DOHH2 (cell line): ENCODE results near the gene FRMD3.

Source experiments
- H3F3A ChIP-seq: fragments of 200-600 bp; sonication (generic), shearing (Covaris generic); 2 replicates; pipeline ENCODE4 v1.6.0; 2016; ENCODE audit warnings: antibody characterized with exemption, mild to moderate bottlenecking; ENCODE audit not compliant: control insufficient read depth, insufficient read depth
- H3K27ac ChIP-seq: fragments of 200-600 bp; sonication (generic); 2 replicates; pipeline ENCODE4 v1.5.1; 2014; ENCODE audit warnings: low read depth, mild to moderate bottlenecking, low read length, moderate library complexity
- H3K27me3 ChIP-seq: fragments of 200-600 bp; sonication (generic); 2 replicates; pipeline ENCODE4 v1.6.1; 2014; ENCODE audit warnings: mild to moderate bottlenecking, low read length, mixed read lengths; ENCODE audit not compliant: control insufficient read depth
- H3K36me3 ChIP-seq: fragments of 200-600 bp; sonication (generic); 2 replicates; pipeline ENCODE4 v1.6.1; 2014; ENCODE audit warnings: mild to moderate bottlenecking, low read length, moderate library complexity, mixed read lengths; ENCODE audit not compliant: control insufficient read depth
- H3K4me1 ChIP-seq: fragments of 200-600 bp; sonication (generic); 2 replicates; pipeline ENCODE4 v1.6.1; 2014; ENCODE audit warnings: mild to moderate bottlenecking, low read length, mixed read lengths; ENCODE audit not compliant: control insufficient read depth
- H3K4me2 ChIP-seq: fragments of 200-600 bp; sonication (generic); 2 replicates; pipeline ENCODE4 v1.6.0; 2014; ENCODE audit warnings: mild to moderate bottlenecking, low read length, moderate library complexity
- H3K4me3 ChIP-seq: fragments of 200-600 bp; sonication (generic); 2 replicates; pipeline ENCODE4 v1.5.1; 2014; ENCODE audit warnings: mild to moderate bottlenecking, low read length, mixed read lengths
- H3K79me2 ChIP-seq: fragments of 200-600 bp; sonication (generic); 2 replicates; pipeline ENCODE4 v1.6.1; 2014; ENCODE audit warnings: mild to moderate bottlenecking, low read length, mixed read lengths; ENCODE audit not compliant: control insufficient read depth
- H3K9me2 ChIP-seq: fragments of 200-600 bp; sonication (generic); replicated peaks from 2 replicates; pipeline ENCODE4 v1.6.1; 2014; ENCODE audit warnings: mild to moderate bottlenecking, low read length, mixed read lengths; ENCODE audit not compliant: control insufficient read depth
- H3K9me3 ChIP-seq: fragments of 200-600 bp; sonication (generic); 2 replicates; pipeline ENCODE4 v1.6.1; 2014; ENCODE audit warnings: antibody characterized with exemption, low read length, mixed read lengths; ENCODE audit not compliant: control insufficient read depth, insufficient read depth
- H4K20me1 ChIP-seq: fragments of 200-600 bp; sonication (generic); 2 replicates; pipeline ENCODE4 v1.6.0; 2014; ENCODE audit warnings: low read depth, mild to moderate bottlenecking, antibody characterized with exemption, low read length, moderate library complexity; ENCODE audit not compliant: control insufficient read depth, insufficient read depth
- EZH2phosphoT487 ChIP-seq: fragments of 200-600 bp; sonication (generic); IDR thresholded peaks from 2 replicates; pipeline ENCODE4 v1.6.1; 2017; ENCODE audit warnings: borderline replicate concordance, mild to moderate bottlenecking, antibody characterized with exemption, low read length, moderate library complexity, mixed read lengths
- TF ChIP-seq, protein P1 (sequence below): fragments of 200-600 bp; sonication (generic); IDR thresholded peaks from one replicate; pipeline ENCODE4 v1.5.1; 2014; ENCODE audit warnings: antibody characterized with exemption, mild to moderate bottlenecking, low read depth, low read length; ENCODE audit not compliant: poor library complexity, severe bottlenecking

The FRMD3 gene

DNA sequence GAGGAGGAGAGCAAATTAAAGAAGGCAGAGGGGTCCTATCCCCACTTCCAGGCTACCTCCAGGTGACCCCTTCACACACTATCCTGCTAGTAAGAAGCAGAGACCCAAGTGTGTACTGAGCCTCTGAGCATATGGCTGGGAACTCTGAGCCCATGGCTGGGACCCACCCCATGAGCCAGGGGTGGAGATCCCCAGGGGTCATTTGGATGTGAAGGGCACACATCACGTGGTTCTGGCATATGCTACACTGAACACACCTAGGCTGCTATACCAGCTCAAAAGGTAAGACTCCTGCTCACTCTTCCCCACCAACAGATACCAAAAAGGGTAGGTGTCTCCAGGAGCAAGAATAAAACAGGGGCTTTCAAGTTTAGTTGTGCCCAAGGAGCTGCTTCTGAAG is 149.9 kb downstream of the FRMD3 start:
- Histone ChIP-seq H3K9me2 (no peaks in the 10 kb centered on the region), H3K36me3 (no peaks in the 10 kb centered on the region), H3K27ac (no peak overlapping the region), H3K79me2 (no peaks in the 10 kb centered on the region), H4K20me1 (no peaks in the 10 kb centered on the region), H3K9me3 (no peaks in the 10 kb centered on the region), H3K4me2 (no peak overlapping the region), H3K4me1 (no peaks in the 10 kb centered on the region), H3K4me3 (no peak overlapping the region), H3F3A (no peaks in the 10 kb centered on the region), H3K27me3 (no peaks in the 10 kb centered on the region)
- TF ChIP-seq, protein P1, sequence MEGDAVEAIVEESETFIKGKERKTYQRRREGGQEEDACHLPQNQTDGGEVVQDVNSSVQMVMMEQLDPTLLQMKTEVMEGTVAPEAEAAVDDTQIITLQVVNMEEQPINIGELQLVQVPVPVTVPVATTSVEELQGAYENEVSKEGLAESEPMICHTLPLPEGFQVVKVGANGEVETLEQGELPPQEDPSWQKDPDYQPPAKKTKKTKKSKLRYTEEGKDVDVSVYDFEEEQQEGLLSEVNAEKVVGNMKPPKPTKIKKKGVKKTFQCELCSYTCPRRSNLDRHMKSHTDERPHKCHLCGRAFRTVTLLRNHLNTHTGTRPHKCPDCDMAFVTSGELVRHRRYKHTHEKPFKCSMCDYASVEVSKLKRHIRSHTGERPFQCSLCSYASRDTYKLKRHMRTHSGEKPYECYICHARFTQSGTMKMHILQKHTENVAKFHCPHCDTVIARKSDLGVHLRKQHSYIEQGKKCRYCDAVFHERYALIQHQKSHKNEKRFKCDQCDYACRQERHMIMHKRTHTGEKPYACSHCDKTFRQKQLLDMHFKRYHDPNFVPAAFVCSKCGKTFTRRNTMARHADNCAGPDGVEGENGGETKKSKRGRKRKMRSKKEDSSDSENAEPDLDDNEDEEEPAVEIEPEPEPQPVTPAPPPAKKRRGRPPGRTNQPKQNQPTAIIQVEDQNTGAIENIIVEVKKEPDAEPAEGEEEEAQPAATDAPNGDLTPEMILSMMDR: no peak
- no peak for TF ChIP-seq EZH2phosphoT487

- no peaks in the 10 kb centered on the region for H3K9me3 ChIP-seq
- TF ChIP-seq, protein P1: no peak
- no peak for TF ChIP-seq EZH2phosphoT487
- no peak overlapping the region for H3K27ac ChIP-seq
- H3K4me1 ChIP-seq: no peaks in the 10 kb centered on the region
- no peaks in the 10 kb centered on the region for H3K79me2 ChIP-seq
- no peak overlapping the region for H3K4me3 ChIP-seq
- H3K4me2 ChIP-seq: no peak overlapping the region
- H3F3A ChIP-seq: no peaks in the 10 kb centered on the region
- no peaks in the 10 kb centered on the region for H4K20me1 ChIP-seq
- H3K27me3 ChIP-seq: 0 out of 2 replicates have a peak, but pooled peaks cover 2% of the 10 kb centered on the region
- H3K36me3 ChIP-seq: no peaks in the 10 kb centered on the region
- no peaks in the 10 kb centered on the region for H3K9me2 ChIP-seq
Measured at GRCh38 chr9:83387401-83388185, 150.6 kb downstream of the FRMD3 start.

GRCh38 chr9:83385317-83385716 is 152.9 kb downstream of the FRMD3 start:
- H3K36me3 ChIP-seq: no peaks in the 10 kb centered on the region
- H4K20me1 ChIP-seq: no peaks in the 10 kb centered on the region
- TF ChIP-seq, protein P1: no peak
- no peak for TF ChIP-seq EZH2phosphoT487

More at GRCh38 chr9:83385317-83385716, 152.9 kb downstream of the FRMD3 start:
- Histone ChIP-seq H3K9me3 (no peaks in the 10 kb centered on the region), H3K27ac (no peak overlapping the region), H3K27me3 (0 out of 2 replicates have a peak, but pooled peaks cover 2% of the 10 kb centered on the region), H3K4me3 (no peak overlapping the region), H3K79me2 (no peaks in the 10 kb centered on the region), H3F3A (no peaks in the 10 kb centered on the region), H3K4me2 (no peak overlapping the region), H3K4me1 (no peaks in the 10 kb centered on the region), H3K9me2 (no peaks in the 10 kb centered on the region)
